Endothelial cell (in vitro differentiated cells): ENCODE results near the gene SH2D1A. TPM values are rescaled to one million over a fixed set of nuclear protein-coding genes. Genes with fewer than 3 reads are reported as not detected.

Experiments
- DNase-seq: peaks from one replicate; pipeline ENCODE4 v3.0.0; 2021; ENCODE audit warnings: low spot score
- H3K27ac Mint-ChIP-seq: one replicate; pipeline ENCODE4 v1.8.0; 2021; ENCODE audit warnings: mixed read lengths, inconsistent platforms; ENCODE audit not compliant: unreplicated experiment
- H3K27me3 Mint-ChIP-seq: one replicate; pipeline ENCODE4 v1.8.0; 2021; ENCODE audit warnings: mild to moderate bottlenecking, moderate library complexity, mixed read lengths, inconsistent platforms; ENCODE audit not compliant: unreplicated experiment
- H3K36me3 Mint-ChIP-seq: one replicate; pipeline ENCODE4 v1.8.0; 2021; ENCODE audit warnings: mild to moderate bottlenecking, low read depth, mixed read lengths, inconsistent platforms; ENCODE audit not compliant: unreplicated experiment
- H3K4me1 Mint-ChIP-seq: one replicate; pipeline ENCODE4 v1.8.0; 2021; ENCODE audit warnings: mild to moderate bottlenecking, mixed read lengths, inconsistent platforms; ENCODE audit not compliant: unreplicated experiment
- H3K4me3 Mint-ChIP-seq: one replicate; pipeline ENCODE4 v1.8.0; 2021; ENCODE audit warnings: mild to moderate bottlenecking, mixed read lengths, inconsistent platforms; ENCODE audit not compliant: unreplicated experiment
- H3K9me3 Mint-ChIP-seq: one replicate; pipeline ENCODE4 v1.8.0; 2021; ENCODE audit warnings: mixed read lengths, inconsistent platforms; ENCODE audit not compliant: unreplicated experiment
- total RNA-seq: library from RNA; stranded (reverse); fragmentation: NEBNext Ultra II Directional; extraction: Animal tissue kit (Norgen Biotek cat#: 25700); gene quantifications from one replicate; pipeline ENCODE4 v1.2.1, GENCODE V29; 2021; ENCODE audit not compliant: unreplicated experiment
- TF ChIP-seq, protein P1 (sequence below): fragments of 200-600 bp; sonication (generic); IDR thresholded peaks from one replicate; pipeline ENCODE4 v1.5.0; 2021; ENCODE audit warnings: antibody characterized with exemption; ENCODE audit not compliant: unreplicated experiment

SH2D1A gene
- total RNA-seq, 1 donor from 2014 or later: not detected

DNA sequence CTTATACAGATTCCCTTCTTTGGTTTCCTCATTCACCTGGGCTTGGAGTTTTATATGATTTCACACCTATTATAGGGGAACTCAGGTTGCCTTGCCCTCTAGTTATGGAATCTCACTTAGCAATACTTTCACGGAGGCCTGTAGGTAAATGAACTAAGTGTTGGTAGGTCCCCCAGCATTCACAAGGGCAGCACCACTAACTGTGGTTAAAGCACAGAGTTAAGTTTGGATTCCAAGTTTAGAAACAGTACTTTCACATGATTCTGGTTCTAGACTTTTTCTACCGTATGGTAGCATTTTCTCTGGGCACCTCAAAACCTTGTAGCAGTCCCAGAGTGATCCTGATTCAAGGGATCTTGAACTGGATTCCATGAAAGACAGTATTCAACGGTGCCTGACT is 46.4 kb downstream of the SH2D1A start:
- Mint-ChIP-seq H3K4me1 (no peaks in the 10 kb centered on the region), H3K27ac (no peak overlapping the region), H3K36me3 (no peaks in the 10 kb centered on the region), H3K27me3 (no peaks in the 10 kb centered on the region), H3K4me3 (no peak overlapping the region), H3K9me3 (no peaks in the 10 kb centered on the region)
- DNase-seq: no peak
- TF ChIP-seq, protein P1, sequence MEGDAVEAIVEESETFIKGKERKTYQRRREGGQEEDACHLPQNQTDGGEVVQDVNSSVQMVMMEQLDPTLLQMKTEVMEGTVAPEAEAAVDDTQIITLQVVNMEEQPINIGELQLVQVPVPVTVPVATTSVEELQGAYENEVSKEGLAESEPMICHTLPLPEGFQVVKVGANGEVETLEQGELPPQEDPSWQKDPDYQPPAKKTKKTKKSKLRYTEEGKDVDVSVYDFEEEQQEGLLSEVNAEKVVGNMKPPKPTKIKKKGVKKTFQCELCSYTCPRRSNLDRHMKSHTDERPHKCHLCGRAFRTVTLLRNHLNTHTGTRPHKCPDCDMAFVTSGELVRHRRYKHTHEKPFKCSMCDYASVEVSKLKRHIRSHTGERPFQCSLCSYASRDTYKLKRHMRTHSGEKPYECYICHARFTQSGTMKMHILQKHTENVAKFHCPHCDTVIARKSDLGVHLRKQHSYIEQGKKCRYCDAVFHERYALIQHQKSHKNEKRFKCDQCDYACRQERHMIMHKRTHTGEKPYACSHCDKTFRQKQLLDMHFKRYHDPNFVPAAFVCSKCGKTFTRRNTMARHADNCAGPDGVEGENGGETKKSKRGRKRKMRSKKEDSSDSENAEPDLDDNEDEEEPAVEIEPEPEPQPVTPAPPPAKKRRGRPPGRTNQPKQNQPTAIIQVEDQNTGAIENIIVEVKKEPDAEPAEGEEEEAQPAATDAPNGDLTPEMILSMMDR: no peak

DNA sequence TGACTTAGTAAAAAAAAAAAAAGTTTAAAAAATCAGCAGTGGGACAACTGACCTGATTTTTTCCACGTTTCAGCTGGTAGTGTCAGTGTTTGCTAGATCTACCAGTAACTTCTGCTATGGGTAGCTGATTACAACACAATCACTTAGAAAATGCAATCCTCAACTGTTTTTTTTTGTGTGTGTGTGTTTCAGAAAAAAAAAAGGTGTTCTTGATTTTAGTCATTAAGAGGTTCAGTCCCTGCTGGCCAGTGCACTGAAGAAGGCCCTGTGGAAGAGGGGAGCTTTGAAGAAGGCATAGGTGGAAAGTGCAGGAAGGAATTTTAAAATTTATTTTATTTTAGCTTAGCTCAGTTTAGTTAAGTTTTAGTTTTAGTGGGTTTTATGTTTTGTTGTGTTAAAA is 46.9 kb downstream of the SH2D1A start:
- Mint-ChIP-seq H3K36me3 (no peaks in the 10 kb centered on the region), H3K4me1 (no peaks in the 10 kb centered on the region), H3K27ac (no peak overlapping the region), H3K9me3 (no peaks in the 10 kb centered on the region), H3K27me3 (no peaks in the 10 kb centered on the region), H3K4me3 (no peak overlapping the region)
- DNase-seq: no peak
- TF ChIP-seq, protein P1: no peak

DNA sequence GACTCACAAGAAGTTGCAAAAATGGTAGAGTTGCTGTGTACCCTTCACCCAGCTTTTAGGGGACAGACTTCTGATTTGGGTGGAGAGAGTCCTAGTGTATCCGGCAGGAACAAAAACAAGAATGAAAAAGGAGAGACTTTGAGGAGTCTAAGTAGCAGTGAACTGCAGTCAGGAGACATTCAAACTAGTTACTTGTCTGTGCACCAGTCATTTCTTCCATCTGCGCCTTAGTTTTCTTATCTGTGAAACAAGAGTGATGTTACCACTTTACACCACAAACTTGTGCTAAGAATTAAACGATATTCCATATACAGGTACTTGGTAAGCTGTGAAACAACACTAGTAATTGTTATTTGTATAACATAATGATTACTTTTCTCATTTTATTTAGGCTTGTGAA is 47.3 kb downstream of the SH2D1A start:
- Mint-ChIP-seq H3K27ac (no peak overlapping the region), H3K4me3 (no peak overlapping the region), H3K36me3 (no peaks in the 10 kb centered on the region), H3K9me3 (no peaks in the 10 kb centered on the region), H3K27me3 (no peaks in the 10 kb centered on the region), H3K4me1 (no peaks in the 10 kb centered on the region)
- TF ChIP-seq, protein P1: no peak
- DNase-seq: no peak

DNA sequence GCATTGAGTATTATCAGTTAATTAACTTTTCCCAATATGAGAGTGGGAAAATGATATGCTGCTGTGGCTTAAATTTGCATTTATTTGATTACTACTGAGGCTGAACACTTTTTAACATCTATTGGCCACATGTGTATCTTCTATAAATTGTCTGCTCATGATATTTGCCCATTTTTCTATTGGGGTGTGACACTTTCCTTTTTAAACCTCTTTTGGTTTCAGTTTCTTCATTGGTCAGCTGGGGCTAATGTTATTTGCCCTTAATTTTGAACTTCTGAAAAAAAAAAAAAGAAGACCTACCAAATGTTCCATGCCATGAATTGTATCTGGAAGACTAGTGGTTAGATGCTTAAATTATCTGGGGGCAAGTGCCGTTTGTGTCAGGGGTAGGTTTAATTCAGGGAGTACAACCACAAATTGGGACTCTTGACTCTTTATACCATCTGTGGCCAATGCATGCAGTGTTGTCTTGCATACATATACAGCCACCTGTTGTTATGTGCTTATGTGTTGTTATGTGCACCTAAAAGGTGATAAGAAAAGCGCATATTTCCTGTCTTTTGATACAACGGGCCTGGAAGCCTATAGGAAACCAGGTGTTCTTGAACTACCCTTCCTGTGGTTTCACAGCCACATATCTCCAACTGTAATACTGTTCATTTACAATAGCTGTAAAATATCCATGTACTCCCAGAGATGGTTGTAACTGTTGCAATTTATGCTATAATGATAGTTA is 49.0 kb downstream of the SH2D1A start:
- Mint-ChIP-seq H3K4me3 (no peak overlapping the region), H3K27me3 (no peaks in the 10 kb centered on the region), H3K36me3 (no peaks in the 10 kb centered on the region), H3K4me1 (no peaks in the 10 kb centered on the region), H3K27ac (no peak overlapping the region), H3K9me3 (no peaks in the 10 kb centered on the region)
- no peak for DNase-seq
- TF ChIP-seq, protein P1: no peak

DNA sequence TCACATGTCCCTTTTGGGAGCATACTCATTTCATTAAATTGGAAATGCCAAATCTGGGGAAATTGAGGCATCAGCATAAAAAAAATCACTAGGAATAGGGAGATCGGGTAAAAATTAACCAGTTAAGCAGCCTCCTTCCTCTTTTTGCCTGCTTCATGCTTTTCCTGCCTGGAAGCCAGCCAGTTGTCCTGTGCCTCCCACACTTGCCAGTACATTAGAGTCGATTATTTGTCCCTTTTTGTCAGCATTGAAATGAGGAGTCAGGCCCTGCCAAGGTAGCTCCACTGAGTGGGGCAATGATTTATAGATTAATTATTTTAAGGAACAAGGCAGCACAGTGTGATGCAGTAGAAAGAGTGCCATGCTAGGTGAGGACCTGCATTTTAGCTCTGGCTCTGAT is 55.3 kb downstream of the SH2D1A start:
- H3K9me3 Mint-ChIP-seq: no peaks in the 10 kb centered on the region
- H3K4me3 Mint-ChIP-seq: no peak overlapping the region
- TF ChIP-seq, protein P1: no peak
- DNase-seq: no peak
- H3K27me3 Mint-ChIP-seq: peaks cover 2% of the 10 kb centered on the region
- H3K27ac Mint-ChIP-seq: no peak overlapping the region
- H3K4me1 Mint-ChIP-seq: peaks cover 3% of the 10 kb centered on the region
- H3K36me3 Mint-ChIP-seq: no peaks in the 10 kb centered on the region
